Caco-2 (cell line): ENCODE results near the gene ARHGAP4. TPM values are rescaled to one million over a fixed set of nuclear protein-coding genes. Genes with fewer than 3 reads are reported as not detected.

ENCODE experiments used
- BruUV-seq: library from RNA; stranded (reverse); fragments of 400-500 nt; replicated peaks from 2 replicates; lab custom pipeline; 2021; lab: Mats Ljungman, UMichigan
- CTCF ChIA-PET: fragments of 300-600 bp; sonication (Branson Sonifier 250); formaldehyde crosslinking; loops from one replicate; lab custom pipeline; 2022; ENCODE audit warnings: antibody characterized with exemption; lab: Charles Lee
- POLR2A ChIA-PET: fragments of 300-600 bp; sonication (Branson Sonifier 250); formaldehyde crosslinking; loops from one replicate; lab custom pipeline; 2022; ENCODE audit warnings: antibody characterized with exemption; lab: Charles Lee
- DNase-seq, 2 experiments: peaks; one replicate each; pipeline versions ENCODE4 v3.0.0 to v3.0.0-alpha.2; 2020 to 2022
- H3K27me3 ChIP-seq: replicated peaks from 2 replicates; pipeline ENCODE4 v1.6.0; 2011; ENCODE audit warnings: low read length; ENCODE audit not compliant: control insufficient read depth, insufficient read depth
- H3K36me3 ChIP-seq: 2 replicates; pipeline ENCODE4 v1.5.1; 2011; ENCODE audit warnings: low read length; ENCODE audit not compliant: control insufficient read depth, insufficient read depth
- H3K4me1 ChIP-seq: fragments of 250-450 bp; sonication (Bioruptor Pico); 2 replicates; pipeline ENCODE4 v1.5.1; 2020; ENCODE audit warnings: mild to moderate bottlenecking
- H3K4me3 ChIP-seq: 2 replicates; pipeline ENCODE4 v1.5.1; 2011; ENCODE audit warnings: low read depth, mild to moderate bottlenecking, control low read depth, low read length
- H3K9me3 ChIP-seq: fragments of 250-450 bp; sonication (Bioruptor Pico); 2 replicates; pipeline ENCODE4 v1.5.1; 2020; ENCODE audit warnings: mild to moderate bottlenecking, moderate library complexity
- H3K27ac Mint-ChIP-seq: one replicate; pipeline ENCODE4 v1.8.0; 2022; ENCODE audit warnings: mixed read lengths; ENCODE audit not compliant: unreplicated experiment
- H3K27me3 Mint-ChIP-seq: one replicate; pipeline ENCODE4 v1.8.0; 2022; ENCODE audit warnings: mixed read lengths; ENCODE audit not compliant: insufficient read depth, unreplicated experiment
- H3K36me3 Mint-ChIP-seq: one replicate; pipeline ENCODE4 v1.8.0; 2022; ENCODE audit warnings: mild to moderate bottlenecking, mixed read lengths; ENCODE audit not compliant: insufficient read depth, unreplicated experiment
- H3K4me1 Mint-ChIP-seq: one replicate; pipeline ENCODE4 v1.8.0; 2022; ENCODE audit warnings: low read depth, mixed read lengths; ENCODE audit not compliant: unreplicated experiment
- H3K4me3 Mint-ChIP-seq: one replicate; pipeline ENCODE4 v1.8.0; 2022; ENCODE audit warnings: mild to moderate bottlenecking, moderate library complexity, mixed read lengths; ENCODE audit not compliant: unreplicated experiment
- H3K9me3 Mint-ChIP-seq: one replicate; pipeline ENCODE4 v1.8.0; 2022; ENCODE audit warnings: mixed read lengths; ENCODE audit not compliant: unreplicated experiment
- CTCF ChIP-seq, 2 experiments: fragments of 200-600 bp in 1 of 2; IDR thresholded peaks; 1 replicate in 1 of 2; 2 replicates in 1 of 2; pipeline versions ENCODE4 v1.5.1 to v1.8.0; 2011 to 2022; ENCODE audit warnings: antibody characterized with exemption in 1 of 2, control low read depth in 1 of 2, inconsistent platforms in 1 of 2, low read depth in 1 of 2, low read length in 1 of 2, mild to moderate bottlenecking in 1 of 2, moderate library complexity in 1 of 2; ENCODE audit not compliant: insufficient read depth in 1 of 2, severe bottlenecking in 1 of 2, unreplicated experiment in 1 of 2
- intact Hi-C: fragments of 100-400 bp; cut with micrococcal nuclease; formaldehyde crosslinking; loops from one replicate; pipeline ENCODE4 v1.10.0; 2022; ENCODE audit not compliant: unreplicated experiment
- total RNA-seq: library from RNA; stranded (reverse); gene quantifications from 2 replicates; pipeline ENCODE4 v1.2.3, GENCODE V29; 2022

The ARHGAP4 gene
- total RNA-seq, 1 experiment from 2014 or later: 15.7 TPM

GRCh38 chrX:153870791-153871360 lies 55.2 kb downstream of the ARHGAP4 start:
- Histone ChIP-seq H3K9me3 (no peaks in the 10 kb centered on the region), H3K4me3 (no peak overlapping the region), H3K4me1 (no peaks in the 10 kb centered on the region), H3K27me3 (no peaks in the 10 kb centered on the region), H3K36me3 (no peaks in the 10 kb centered on the region)
- peaks cover 4% of the 10 kb centered on the region for H3K27me3 Mint-ChIP-seq
- H3K4me1 Mint-ChIP-seq: no peaks in the 10 kb centered on the region
- intact Hi-C loops: no loop called here
- BruUV-seq: no TSS peak
- no peaks in the 10 kb centered on the region for H3K36me3 Mint-ChIP-seq
- no peak for TF ChIP-seq CTCF (IDR thresholded peaks at IDR 0.05; ENCODE audit: insufficient read depth in 1 of 2, low read depth in 1 of 2, low read length in 1 of 2, severe bottlenecking in 1 of 2, unreplicated experiment in 1 of 2)
- no peak overlapping the region for H3K4me3 Mint-ChIP-seq
- H3K9me3 Mint-ChIP-seq: no peaks in the 10 kb centered on the region
- H3K27ac Mint-ChIP-seq: no peak overlapping the region
- POLR2A ChIA-PET: no interaction called here
- CTCF ChIA-PET: no interaction called here
- DNase-seq: no peak

- Histone ChIP-seq H3K4me3 (no peak overlapping the region), H3K9me3 (no peaks in the 10 kb centered on the region), H3K27me3 (no peaks in the 10 kb centered on the region), H3K36me3 (no peaks in the 10 kb centered on the region), H3K4me1 (no peaks in the 10 kb centered on the region)
- CTCF ChIA-PET: no interaction called here
- H3K36me3 Mint-ChIP-seq: no peaks in the 10 kb centered on the region
- intact Hi-C loops: no loop called here
- no peak overlapping the region for H3K4me3 Mint-ChIP-seq
- no peak overlapping the region for H3K27ac Mint-ChIP-seq
- peaks cover 4% of the 10 kb centered on the region for H3K27me3 Mint-ChIP-seq
- H3K4me1 Mint-ChIP-seq: no peaks in the 10 kb centered on the region
- no peak for DNase-seq
- POLR2A ChIA-PET: no interaction called here
- no TSS peak for BruUV-seq
- TF ChIP-seq CTCF (IDR thresholded peaks at IDR 0.05; ENCODE audit: insufficient read depth in 1 of 2, low read depth in 1 of 2, low read length in 1 of 2, severe bottlenecking in 1 of 2, unreplicated experiment in 1 of 2): no peak
- no peaks in the 10 kb centered on the region for H3K9me3 Mint-ChIP-seq
Observed at GRCh38 chrX:153870288-153870690, 55.8 kb downstream of the ARHGAP4 start.

- Histone ChIP-seq H3K9me3 (no peaks in the 10 kb centered on the region), H3K4me3 (no peak overlapping the region), H3K36me3 (no peaks in the 10 kb centered on the region), H3K4me1 (no peaks in the 10 kb centered on the region), H3K27me3 (no peaks in the 10 kb centered on the region)
- BruUV-seq: no TSS peak
- POLR2A ChIA-PET: no interaction called here
- Mint-ChIP-seq H3K9me3 (no peaks in the 10 kb centered on the region), H3K4me3 (no peak overlapping the region), H3K27ac (no peak overlapping the region), H3K4me1 (no peaks in the 10 kb centered on the region), H3K27me3 (peaks cover 4% of the 10 kb centered on the region), H3K36me3 (no peaks in the 10 kb centered on the region)
- DNase-seq: no peak
- intact Hi-C loops: no loop called here
- CTCF ChIA-PET: no interaction called here
- no peak for TF ChIP-seq CTCF (IDR thresholded peaks at IDR 0.05; ENCODE audit: insufficient read depth in 1 of 2, low read depth in 1 of 2, low read length in 1 of 2, severe bottlenecking in 1 of 2, unreplicated experiment in 1 of 2)
Observed at GRCh38 chrX:153869473-153870287, 56.4 kb downstream of the ARHGAP4 start.
